MM.1S (cell line): ENCODE data around the gene TLDC2.

Source experiments
- DNase-seq: peaks from one replicate; pipeline ENCODE4 v3.0.0-alpha.2; 2015
- H2AFZ ChIP-seq: fragments of 300-600 bp; sonication (generic); 2 replicates; pipeline ENCODE4 v1.6.0; 2016; ENCODE audit warnings: antibody characterized with exemption, low read length
- H3F3A ChIP-seq: fragments of 300-600 bp; sonication (generic); 2 replicates; pipeline ENCODE4 v1.6.1; 2016; ENCODE audit warnings: mild to moderate bottlenecking, antibody characterized with exemption, low read length, moderate library complexity, mixed read lengths; ENCODE audit not compliant: insufficient read depth
- H3K27ac ChIP-seq: fragments of 300-600 bp; sonication (generic); 2 replicates; pipeline ENCODE4 v1.5.1; 2016; ENCODE audit warnings: mild to moderate bottlenecking, low read length
- H3K27me3 ChIP-seq: fragments of 300-600 bp; sonication (generic); replicated peaks from 2 replicates; pipeline ENCODE4 v1.6.0; 2016; ENCODE audit warnings: low read length; ENCODE audit not compliant: insufficient read depth
- H3K36me3 ChIP-seq: fragments of 300-600 bp; sonication (generic); replicated peaks from 2 replicates; pipeline ENCODE4 v1.6.1; 2016; ENCODE audit warnings: mild to moderate bottlenecking, low read length, mixed read lengths; ENCODE audit not compliant: insufficient read depth
- H3K4me1 ChIP-seq: fragments of 300-600 bp; sonication (generic); 2 replicates; pipeline ENCODE4 v1.6.1; 2016; ENCODE audit warnings: low read length, mixed read lengths
- H3K4me2 ChIP-seq: fragments of 300-600 bp; sonication (generic); 2 replicates; pipeline ENCODE4 v1.6.0; 2016; ENCODE audit warnings: low read depth, low read length
- H3K4me3 ChIP-seq: fragments of 300-600 bp; sonication (generic); 2 replicates; pipeline ENCODE4 v1.5.1; 2016; ENCODE audit warnings: low read length, mixed read lengths
- H3K79me2 ChIP-seq: fragments of 300-600 bp; sonication (generic); 2 replicates; pipeline ENCODE4 v1.6.1; 2016; ENCODE audit warnings: mixed run types, low read length, mixed read lengths
- H3K9ac ChIP-seq: fragments of 300-600 bp; sonication (generic); 2 replicates; pipeline ENCODE4 v1.6.1; 2016; ENCODE audit warnings: low read length, mixed read lengths
- H3K9me2 ChIP-seq: fragments of 300-600 bp; sonication (generic); replicated peaks from 2 replicates; pipeline ENCODE4 v1.6.1; 2016; ENCODE audit warnings: mild to moderate bottlenecking, low read length, mixed read lengths; ENCODE audit not compliant: insufficient read depth
- H3K9me3 ChIP-seq: fragments of 300-600 bp; sonication (generic); replicated peaks from 2 replicates; pipeline ENCODE4 v1.6.1; 2016; ENCODE audit warnings: mild to moderate bottlenecking, low read length, mixed read lengths; ENCODE audit not compliant: insufficient read depth
- H4K20me1 ChIP-seq: fragments of 300-600 bp; sonication (generic); 2 replicates; pipeline ENCODE4 v1.6.1; 2016; ENCODE audit warnings: mild to moderate bottlenecking, low read length, moderate library complexity, mixed read lengths; ENCODE audit not compliant: insufficient read depth
- CTCF ChIP-seq: fragments of 300-600 bp; sonication (generic); IDR thresholded peaks from 2 replicates; pipeline ENCODE4 v1.5.1; 2016; ENCODE audit warnings: antibody characterized with exemption, low read length, mixed read lengths
- EZH2 ChIP-seq: fragments of 300-600 bp; sonication (generic); optimal IDR thresholded peaks from 2 replicates; pipeline ENCODE3; 2017; ENCODE audit warnings: low read depth, mild to moderate bottlenecking, antibody characterized with exemption, low read length, mixed read lengths
- EZH2phosphoT487 ChIP-seq: fragments of 300-600 bp; sonication (generic); IDR thresholded peaks from 2 replicates; pipeline ENCODE4 v1.6.1; 2018; ENCODE audit warnings: antibody characterized with exemption, low read length

Gene TLDC2

GRCh38 chr20:36881331-36881730 lies 5.4 kb downstream of the TLDC2 start:
- TF ChIP-seq CTCF (no peak), EZH2 (no peak), EZH2phosphoT487 (no peak)
- no peaks in the 10 kb centered on the region for H3K79me2 ChIP-seq

GRCh38 chr20:36881888-36882287 lies 6.0 kb downstream of the TLDC2 start:
- no peak overlapping the region for H3K9ac ChIP-seq
- TF ChIP-seq CTCF, result no peak
- no peak for TF ChIP-seq EZH2phosphoT487
- no peak for TF ChIP-seq EZH2
- H3K27ac ChIP-seq, result no peak overlapping the region
- H3K9me3 ChIP-seq, result no peaks in the 10 kb centered on the region
- no peaks in the 10 kb centered on the region for H4K20me1 ChIP-seq
- no peaks in the 10 kb centered on the region for H3K9me2 ChIP-seq
- no peak for DNase-seq
- no peak overlapping the region for H3K4me2 ChIP-seq
- no peaks in the 10 kb centered on the region for H3F3A ChIP-seq
- H3K36me3 ChIP-seq, result no peaks in the 10 kb centered on the region
- no peaks in the 10 kb centered on the region for H3K27me3 ChIP-seq
- H3K4me1 ChIP-seq, result peaks cover 4% of the 10 kb centered on the region
- H2AFZ ChIP-seq, result no peak overlapping the region
- no peaks in the 10 kb centered on the region for H3K79me2 ChIP-seq
- H3K4me3 ChIP-seq, result no peak overlapping the region

More at GRCh38 chr20:36881331-36881730, 5.4 kb downstream of the TLDC2 start:
- Histone ChIP-seq H3K27me3 (no peaks in the 10 kb centered on the region), H4K20me1 (no peaks in the 10 kb centered on the region), H3K36me3 (no peaks in the 10 kb centered on the region), H3K4me1 (peaks cover 4% of the 10 kb centered on the region), H3K27ac (no peak overlapping the region), H3K9ac (no peak overlapping the region), H3K4me2 (no peak overlapping the region), H3K4me3 (no peak overlapping the region), H3K9me3 (no peaks in the 10 kb centered on the region), H2AFZ (no peak overlapping the region), H3F3A (no peaks in the 10 kb centered on the region), H3K9me2 (no peaks in the 10 kb centered on the region)
- no peak for DNase-seq

- no peak overlapping the region for H2AFZ ChIP-seq
- no peak for TF ChIP-seq EZH2phosphoT487
- TF ChIP-seq CTCF, result no peak
- TF ChIP-seq EZH2, result no peak
These were observed 8.1 kb downstream of the TLDC2 start for GRCh38 chr20:36883977-36884535.

More at GRCh38 chr20:36883977-36884535, 8.1 kb downstream of the TLDC2 start:
- Histone ChIP-seq H3K4me2 (no peak overlapping the region), H3K9me2 (no peaks in the 10 kb centered on the region), H3K79me2 (no peaks in the 10 kb centered on the region), H3K4me3 (no peak overlapping the region), H3K36me3 (no peaks in the 10 kb centered on the region), H3F3A (no peaks in the 10 kb centered on the region), H3K27me3 (no peaks in the 10 kb centered on the region), H4K20me1 (no peaks in the 10 kb centered on the region), H3K9me3 (no peaks in the 10 kb centered on the region), H3K9ac (no peak overlapping the region), H3K4me1 (peaks cover 5% of the 10 kb centered on the region), H3K27ac (no peak overlapping the region)
- no peak for DNase-seq
